ENCODE results near the gene MAP2K7. TPM values are rescaled to one million over a fixed set of nuclear protein-coding genes. Genes with fewer than 3 reads are reported as not detected.

Gene MAP2K7
- total RNA-seq, 1 donor from 2014 or later, result 42.1 TPM

- peak overlapping the region; percentile 86 for H3K4me3 Mint-ChIP-seq (ENCODE audit: unreplicated experiment)
- no peak overlapping the region for H3K27ac Mint-ChIP-seq (ENCODE audit: unreplicated experiment)
- peaks cover 13% of the 10 kb centered on the region for H3K36me3 Mint-ChIP-seq (ENCODE audit: unreplicated experiment)
- H3K27me3 Mint-ChIP-seq (ENCODE audit: unreplicated experiment), result no peaks in the 10 kb centered on the region
- no peaks in the 10 kb centered on the region for H3K9me3 Mint-ChIP-seq (ENCODE audit: unreplicated experiment)
- no peak for DNase-seq (ENCODE audit: extremely low spot score, unreplicated experiment)
- no peak for TF ChIP-seq CTCF (IDR thresholded peaks at IDR 0.05)
- H3K4me1 Mint-ChIP-seq (ENCODE audit: unreplicated experiment), result peaks cover 17% of the 10 kb centered on the region
Measured at GRCh38 chr19:7941895-7942596, 38.4 kb downstream of the MAP2K7 start.

- Mint-ChIP-seq H3K4me3 (ENCODE audit: unreplicated experiment) (peak overlapping the region; percentile 86), H3K27me3 (ENCODE audit: unreplicated experiment) (no peaks in the 10 kb centered on the region), H3K4me1 (ENCODE audit: unreplicated experiment) (peaks cover 17% of the 10 kb centered on the region), H3K27ac (ENCODE audit: unreplicated experiment) (peak overlapping the region; percentile 98), H3K9me3 (ENCODE audit: unreplicated experiment) (no peaks in the 10 kb centered on the region), H3K36me3 (ENCODE audit: unreplicated experiment) (peaks cover 9% of the 10 kb centered on the region)
- no peak for TF ChIP-seq CTCF (IDR thresholded peaks at IDR 0.05)
- no peak for DNase-seq (ENCODE audit: extremely low spot score, unreplicated experiment)
Measured at GRCh38 chr19:7942981-7943443, 39.3 kb downstream of the MAP2K7 start.

GRCh38 chr19:7943444-7944176 is 39.9 kb downstream of the MAP2K7 start, which contains the start of gene TIMM44:
Gene TIMM44 (minus strand): TSS chr19:7943666. CDS start chr19:7943651, 15 bp downstream.
- peaks cover 17% of the 10 kb centered on the region for H3K4me1 Mint-ChIP-seq (ENCODE audit: unreplicated experiment)
- peak; percentile 99 for DNase-seq (ENCODE audit: extremely low spot score, unreplicated experiment)
- peak within 1 kb of the TSS; percentile 86 for H3K4me3 Mint-ChIP-seq (ENCODE audit: unreplicated experiment)
- H3K9me3 Mint-ChIP-seq (ENCODE audit: unreplicated experiment), result no peaks in the 10 kb centered on the region
- no peaks in the 10 kb centered on the region for H3K27me3 Mint-ChIP-seq (ENCODE audit: unreplicated experiment)
- H3K27ac Mint-ChIP-seq (ENCODE audit: unreplicated experiment), result peak within 1 kb of the TSS; percentile 98
- no peak for TF ChIP-seq CTCF (IDR thresholded peaks at IDR 0.05)
- peaks cover 9% of the 10 kb centered on the region for H3K36me3 Mint-ChIP-seq (ENCODE audit: unreplicated experiment)

- Mint-ChIP-seq H3K4me3 (ENCODE audit: unreplicated experiment) (peak overlapping the region; percentile 86), H3K27me3 (ENCODE audit: unreplicated experiment) (no peaks in the 10 kb centered on the region), H3K4me1 (ENCODE audit: unreplicated experiment) (peaks cover 17% of the 10 kb centered on the region), H3K36me3 (ENCODE audit: unreplicated experiment) (peaks cover 9% of the 10 kb centered on the region), H3K27ac (ENCODE audit: unreplicated experiment) (peak overlapping the region; percentile 98), H3K9me3 (ENCODE audit: unreplicated experiment) (no peaks in the 10 kb centered on the region)
- DNase-seq (ENCODE audit: extremely low spot score, unreplicated experiment), result peak; percentile 96
- TF ChIP-seq CTCF (IDR thresholded peaks at IDR 0.05), result peak; percentile 92
Measured at GRCh38 chr19:7944177-7944761, 40.6 kb downstream of the MAP2K7 start.

GRCh38 chr19:7947939-7948338 is 44.3 kb downstream of the MAP2K7 start:
- Mint-ChIP-seq H3K9me3 (ENCODE audit: unreplicated experiment) (no peaks in the 10 kb centered on the region), H3K4me1 (ENCODE audit: unreplicated experiment) (peaks cover 9% of the 10 kb centered on the region), H3K27me3 (ENCODE audit: unreplicated experiment) (no peaks in the 10 kb centered on the region), H3K27ac (ENCODE audit: unreplicated experiment) (no peak overlapping the region), H3K4me3 (ENCODE audit: unreplicated experiment) (no peak overlapping the region), H3K36me3 (ENCODE audit: unreplicated experiment) (peaks cover 3% of the 10 kb centered on the region)
- DNase-seq (ENCODE audit: extremely low spot score, unreplicated experiment), result no peak
- TF ChIP-seq CTCF (IDR thresholded peaks at IDR 0.05), result no peak
